DOHH2 (cell line): ENCODE results near the gene RAD51B.

Experiments
- H3F3A ChIP-seq: fragments of 200-600 bp; sonication (generic), shearing (Covaris generic); 2 replicates; pipeline ENCODE4 v1.6.0; 2016; ENCODE audit warnings: antibody characterized with exemption, mild to moderate bottlenecking; ENCODE audit not compliant: control insufficient read depth, insufficient read depth
- H3K27ac ChIP-seq: fragments of 200-600 bp; sonication (generic); 2 replicates; pipeline ENCODE4 v1.5.1; 2014; ENCODE audit warnings: low read depth, mild to moderate bottlenecking, low read length, moderate library complexity
- H3K27me3 ChIP-seq: fragments of 200-600 bp; sonication (generic); 2 replicates; pipeline ENCODE4 v1.6.1; 2014; ENCODE audit warnings: mild to moderate bottlenecking, low read length, mixed read lengths; ENCODE audit not compliant: control insufficient read depth
- H3K36me3 ChIP-seq: fragments of 200-600 bp; sonication (generic); 2 replicates; pipeline ENCODE4 v1.6.1; 2014; ENCODE audit warnings: mild to moderate bottlenecking, low read length, moderate library complexity, mixed read lengths; ENCODE audit not compliant: control insufficient read depth
- H3K4me1 ChIP-seq: fragments of 200-600 bp; sonication (generic); 2 replicates; pipeline ENCODE4 v1.6.1; 2014; ENCODE audit warnings: mild to moderate bottlenecking, low read length, mixed read lengths; ENCODE audit not compliant: control insufficient read depth
- H3K4me2 ChIP-seq: fragments of 200-600 bp; sonication (generic); 2 replicates; pipeline ENCODE4 v1.6.0; 2014; ENCODE audit warnings: mild to moderate bottlenecking, low read length, moderate library complexity
- H3K4me3 ChIP-seq: fragments of 200-600 bp; sonication (generic); 2 replicates; pipeline ENCODE4 v1.5.1; 2014; ENCODE audit warnings: mild to moderate bottlenecking, low read length, mixed read lengths
- H3K79me2 ChIP-seq: fragments of 200-600 bp; sonication (generic); 2 replicates; pipeline ENCODE4 v1.6.1; 2014; ENCODE audit warnings: mild to moderate bottlenecking, low read length, mixed read lengths; ENCODE audit not compliant: control insufficient read depth
- H3K9me2 ChIP-seq: fragments of 200-600 bp; sonication (generic); replicated peaks from 2 replicates; pipeline ENCODE4 v1.6.1; 2014; ENCODE audit warnings: mild to moderate bottlenecking, low read length, mixed read lengths; ENCODE audit not compliant: control insufficient read depth
- H3K9me3 ChIP-seq: fragments of 200-600 bp; sonication (generic); 2 replicates; pipeline ENCODE4 v1.6.1; 2014; ENCODE audit warnings: antibody characterized with exemption, low read length, mixed read lengths; ENCODE audit not compliant: control insufficient read depth, insufficient read depth
- H4K20me1 ChIP-seq: fragments of 200-600 bp; sonication (generic); 2 replicates; pipeline ENCODE4 v1.6.0; 2014; ENCODE audit warnings: low read depth, mild to moderate bottlenecking, antibody characterized with exemption, low read length, moderate library complexity; ENCODE audit not compliant: control insufficient read depth, insufficient read depth
- CTCF ChIP-seq: fragments of 200-600 bp; sonication (generic); IDR thresholded peaks from one replicate; pipeline ENCODE4 v1.5.1; 2014; ENCODE audit warnings: antibody characterized with exemption, mild to moderate bottlenecking, low read depth, low read length; ENCODE audit not compliant: poor library complexity, severe bottlenecking
- EZH2phosphoT487 ChIP-seq: fragments of 200-600 bp; sonication (generic); IDR thresholded peaks from 2 replicates; pipeline ENCODE4 v1.6.1; 2017; ENCODE audit warnings: borderline replicate concordance, mild to moderate bottlenecking, antibody characterized with exemption, low read length, moderate library complexity, mixed read lengths

Gene RAD51B

GRCh38 chr14:68606644-68607043 lies 787.1 kb downstream of the RAD51B start:
- no peak overlapping the region for H3K27ac ChIP-seq
- peaks cover 7% of the 10 kb centered on the region for H3K4me1 ChIP-seq
- no peaks in the 10 kb centered on the region; the same call in 1 of the 2 replicates for H3K9me3 ChIP-seq
- H3K36me3 ChIP-seq: no peaks in the 10 kb centered on the region
- H4K20me1 ChIP-seq: no peaks in the 10 kb centered on the region
- H3K79me2 ChIP-seq: no peaks in the 10 kb centered on the region
- no peak for TF ChIP-seq CTCF
- no peak for TF ChIP-seq EZH2phosphoT487
- H3K4me2 ChIP-seq: no peak overlapping the region
- H3K4me3 ChIP-seq: no peak overlapping the region
- no peaks in the 10 kb centered on the region for H3K27me3 ChIP-seq
- no peaks in the 10 kb centered on the region for H3K9me2 ChIP-seq
- no peaks in the 10 kb centered on the region for H3F3A ChIP-seq

- Histone ChIP-seq H3F3A (no peaks in the 10 kb centered on the region), H4K20me1 (no peaks in the 10 kb centered on the region), H3K36me3 (no peaks in the 10 kb centered on the region), H3K27me3 (no peaks in the 10 kb centered on the region), H3K27ac (no peak overlapping the region), H3K79me2 (no peaks in the 10 kb centered on the region), H3K4me1 (peaks cover 7% of the 10 kb centered on the region), H3K9me3 (no peaks in the 10 kb centered on the region; the same call in 1 of the 2 replicates), H3K4me3 (no peak overlapping the region), H3K9me2 (no peaks in the 10 kb centered on the region), H3K4me2 (no peak overlapping the region)
- TF ChIP-seq CTCF: no peak
Observed at GRCh38 chr14:68607081-68607866, 787.7 kb downstream of the RAD51B start.

- Histone ChIP-seq H3K9me3 (no peaks in the 10 kb centered on the region; the same call in 1 of the 2 replicates), H3K79me2 (no peaks in the 10 kb centered on the region), H3K27me3 (no peaks in the 10 kb centered on the region), H3K36me3 (no peaks in the 10 kb centered on the region), H3K27ac (no peak overlapping the region), H3K4me3 (no peak overlapping the region), H3K4me2 (no peak overlapping the region), H3K4me1 (peaks cover 7% of the 10 kb centered on the region), H3F3A (no peaks in the 10 kb centered on the region), H3K9me2 (no peaks in the 10 kb centered on the region), H4K20me1 (no peaks in the 10 kb centered on the region)
- no peak for TF ChIP-seq CTCF
- TF ChIP-seq EZH2phosphoT487: no peak
Observed at GRCh38 chr14:68607867-68608573, 788.4 kb downstream of the RAD51B start.
